Measurements from ENCODE around the gene EPN3. TPM values are rescaled to one million over a fixed set of nuclear protein-coding genes. Genes with fewer than 3 reads are reported as not detected.

Gene EPN3
- total RNA-seq, 4 donors from 2014 or later = 30.3 to 110 (median 78.5) TPM

- Histone ChIP-seq H3K27me3 (no peaks in the 10 kb centered on the region), H3K4me1 (peaks cover 26% of the 10 kb centered on the region), H3K9me3 (no peaks in the 10 kb centered on the region), H3K4me3 (no peak overlapping the region), H3K27ac (no peak overlapping the region), H3K36me3 (no peaks in the 10 kb centered on the region)
- WGBS = 54% methylated on average over 7 of the region's 7 CpGs
- no peak for TF ChIP-seq POLR2AphosphoS5 (IDR thresholded peaks at IDR 0.05)
- TF ChIP-seq POLR2A (IDR thresholded peaks at IDR 0.05) = no peak
- no peak for TF ChIP-seq EP300 (IDR thresholded peaks at IDR 0.05)
- no peak for TF ChIP-seq CTCF (IDR thresholded peaks at IDR 0.05)
- no peak for DNase-seq (ENCODE audit: low spot score in 2 of 2)
These were observed 26.9 kb upstream of the EPN3 start for GRCh38 chr17:50505591-50506130.

GRCh38 chr17:50506298-50506697 lies 26.2 kb upstream of the EPN3 start:
- Histone ChIP-seq H3K36me3 (no peaks in the 10 kb centered on the region), H3K4me1 (peaks cover 26% of the 10 kb centered on the region), H3K9me3 (no peaks in the 10 kb centered on the region), H3K27me3 (no peaks in the 10 kb centered on the region), H3K27ac (no peak overlapping the region), H3K4me3 (no peak overlapping the region)
- 83% methylated on average over 7 of the region's 7 CpGs for WGBS
- DNase-seq (ENCODE audit: low spot score in 2 of 2) = no peak
- no peak for TF ChIP-seq CTCF (IDR thresholded peaks at IDR 0.05)

- Histone ChIP-seq H3K27ac (peak within 1 kb of the TSS; percentile 71), H3K9me3 (no peaks in the 10 kb centered on the region), H3K4me3 (peak within 1 kb of the TSS; percentile 71), H3K4me1 (peaks cover 26% of the 10 kb centered on the region), H3K27me3 (no peaks in the 10 kb centered on the region), H3K36me3 (no peaks in the 10 kb centered on the region)
- 9% methylated on average over 16 of the region's 66 CpGs for WGBS
- DNase-seq (ENCODE audit: low spot score in 2 of 2) = peak; percentile 86 to 91
- TF ChIP-seq CTCF (IDR thresholded peaks at IDR 0.05) (peak in 1 of 2 donors; percentile 24), POLR2AphosphoS5 (IDR thresholded peaks at IDR 0.05) (no peak)
These were observed 24.5 kb upstream of the EPN3 start, which contains the start of gene MYCBPAP for GRCh38 chr17:50507871-50508572. Gene MYCBPAP, plus strand, starts transcription at chr17:50508439. Its CDS starts 236 bp downstream, at chr17:50508675.

- DNase-seq (ENCODE audit: low spot score in 2 of 2) = no peak
- Histone ChIP-seq H3K9me3 (no peaks in the 10 kb centered on the region), H3K36me3 (no peaks in the 10 kb centered on the region), H3K4me3 (peak overlapping the region; percentile 71), H3K27me3 (no peaks in the 10 kb centered on the region), H3K4me1 (peaks cover 26% of the 10 kb centered on the region), H3K27ac (peak overlapping the region; percentile 71)
- no peak for TF ChIP-seq POLR2A (IDR thresholded peaks at IDR 0.05)
- TF ChIP-seq EP300 (IDR thresholded peaks at IDR 0.05) = no peak
- no peak for TF ChIP-seq CTCF (IDR thresholded peaks at IDR 0.05)
- no peak for TF ChIP-seq POLR2AphosphoS5 (IDR thresholded peaks at IDR 0.05)
- WGBS = 30% methylated on average over 26 of the region's 32 CpGs
These were observed 23.7 kb upstream of the EPN3 start for GRCh38 chr17:50508573-50509460.

GRCh38 chr17:50511058-50511457 lies 21.5 kb upstream of the EPN3 start:
- H3K27me3 ChIP-seq = no peaks in the 10 kb centered on the region
- WGBS = 36% methylated on average over 3 of the region's 3 CpGs
- no peak overlapping the region for H3K27ac ChIP-seq

More at GRCh38 chr17:50511058-50511457, 21.5 kb upstream of the EPN3 start:
- Histone ChIP-seq H3K36me3 (no peaks in the 10 kb centered on the region), H3K9me3 (no peaks in the 10 kb centered on the region), H3K4me3 (no peak overlapping the region), H3K4me1 (peaks cover 34% of the 10 kb centered on the region)
- no peak for DNase-seq (ENCODE audit: low spot score in 2 of 2)
- TF ChIP-seq EP300 (IDR thresholded peaks at IDR 0.05) (no peak), POLR2AphosphoS5 (IDR thresholded peaks at IDR 0.05) (no peak), POLR2A (IDR thresholded peaks at IDR 0.05) (no peak), CTCF (IDR thresholded peaks at IDR 0.05) (no peak)

Data from suprapubic skin (tissue), 4 donors.